CMK (cell line): ENCODE results near the gene P3H1.
A peak's percentile ranks its signal among the peaks of the same experiment; 100 is the strongest.
"Not testable (repeated sequence)": the region's sequence is repeated elsewhere in the genome, so short reads cannot be mapped to it uniquely, and the experiment has no call there.

Source experiments
- DNase-seq: peaks from one replicate; pipeline ENCODE4 v3.0.0-alpha.2; 2010; ENCODE audit warnings: low read depth

The P3H1 gene, protein sequence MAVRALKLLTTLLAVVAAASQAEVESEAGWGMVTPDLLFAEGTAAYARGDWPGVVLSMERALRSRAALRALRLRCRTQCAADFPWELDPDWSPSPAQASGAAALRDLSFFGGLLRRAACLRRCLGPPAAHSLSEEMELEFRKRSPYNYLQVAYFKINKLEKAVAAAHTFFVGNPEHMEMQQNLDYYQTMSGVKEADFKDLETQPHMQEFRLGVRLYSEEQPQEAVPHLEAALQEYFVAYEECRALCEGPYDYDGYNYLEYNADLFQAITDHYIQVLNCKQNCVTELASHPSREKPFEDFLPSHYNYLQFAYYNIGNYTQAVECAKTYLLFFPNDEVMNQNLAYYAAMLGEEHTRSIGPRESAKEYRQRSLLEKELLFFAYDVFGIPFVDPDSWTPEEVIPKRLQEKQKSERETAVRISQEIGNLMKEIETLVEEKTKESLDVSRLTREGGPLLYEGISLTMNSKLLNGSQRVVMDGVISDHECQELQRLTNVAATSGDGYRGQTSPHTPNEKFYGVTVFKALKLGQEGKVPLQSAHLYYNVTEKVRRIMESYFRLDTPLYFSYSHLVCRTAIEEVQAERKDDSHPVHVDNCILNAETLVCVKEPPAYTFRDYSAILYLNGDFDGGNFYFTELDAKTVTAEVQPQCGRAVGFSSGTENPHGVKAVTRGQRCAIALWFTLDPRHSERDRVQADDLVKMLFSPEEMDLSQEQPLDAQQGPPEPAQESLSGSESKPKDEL

DNA sequence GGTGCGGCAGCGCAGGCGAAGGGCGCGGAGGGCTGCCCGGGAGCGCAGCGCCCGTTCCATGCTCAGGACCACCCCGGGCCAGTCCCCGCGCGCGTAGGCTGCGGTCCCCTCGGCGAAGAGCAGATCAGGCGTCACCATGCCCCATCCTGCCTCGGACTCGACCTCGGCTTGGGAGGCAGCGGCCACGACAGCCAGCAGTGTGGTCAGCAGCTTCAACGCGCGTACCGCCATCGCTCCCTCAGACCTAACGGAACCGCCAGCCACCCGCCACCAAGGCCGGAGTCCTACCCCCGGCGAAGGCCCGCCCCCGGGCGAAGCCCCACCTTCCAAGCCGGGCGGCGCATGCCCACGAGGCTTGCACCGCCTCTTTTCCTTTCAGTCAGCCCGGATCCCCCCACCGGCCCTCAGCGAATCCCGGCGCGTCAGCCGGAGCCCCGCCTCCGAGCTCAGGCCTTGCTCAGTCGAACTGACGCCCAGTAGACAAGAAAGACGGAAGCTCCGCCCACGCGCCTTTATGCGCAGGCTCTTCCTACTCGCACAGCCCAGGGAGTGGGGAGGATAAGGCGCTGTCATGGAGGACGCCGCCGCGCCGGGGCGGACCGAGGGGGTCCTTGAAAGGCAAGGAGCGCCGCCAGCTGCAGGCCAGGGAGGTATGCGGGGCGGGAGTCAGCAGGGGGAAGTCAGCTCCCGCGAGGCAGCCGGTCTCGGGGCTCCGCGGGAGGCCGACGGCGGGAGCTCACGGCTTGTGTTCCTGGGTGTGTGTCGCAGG lies at the start of gene P3H1, which contains the start of gene C1orf50:
P3H1 (minus strand) TSS at position 288 of the 769 bp plus-strand sequence; CDS start at position 231, 57 bp downstream.
C1orf50 (plus strand) TSS at position 509 of the 769 bp plus-strand sequence; CDS start at position 572, 63 bp downstream.
- DNase-seq, result peak; percentile 99

DNA sequence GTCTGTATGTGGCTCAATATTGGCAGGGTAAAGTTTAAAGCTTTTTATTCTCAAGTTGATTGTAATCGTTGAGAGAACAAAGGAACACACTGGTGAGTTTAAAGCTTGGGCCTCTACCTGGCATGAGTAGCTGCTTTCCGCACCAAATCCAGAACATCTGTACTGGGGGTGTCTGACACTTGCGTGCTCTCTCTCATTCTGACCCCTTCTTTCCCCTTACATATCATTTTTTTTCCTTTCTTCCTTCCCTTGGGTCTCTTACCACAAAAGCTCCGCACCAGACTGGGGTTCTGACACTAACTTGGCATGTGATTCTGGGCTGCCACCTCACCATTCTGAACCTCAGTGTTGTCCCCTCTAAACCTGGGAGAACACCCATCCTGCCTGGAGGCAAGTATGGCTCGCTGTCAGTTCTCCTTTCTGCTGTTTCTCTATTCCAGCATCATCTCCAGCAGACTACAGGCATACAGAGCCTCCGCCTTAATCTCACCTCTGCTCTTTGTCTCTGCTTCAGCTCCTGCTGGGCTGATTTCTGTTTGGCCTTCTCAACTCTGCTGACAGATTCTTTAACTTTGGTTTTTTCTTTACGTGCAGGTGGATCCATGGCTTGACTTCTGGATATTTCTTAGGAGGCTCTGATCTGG lies 49.2 kb upstream of the P3H1 start:
- DNase-seq, result no peak

DNA sequence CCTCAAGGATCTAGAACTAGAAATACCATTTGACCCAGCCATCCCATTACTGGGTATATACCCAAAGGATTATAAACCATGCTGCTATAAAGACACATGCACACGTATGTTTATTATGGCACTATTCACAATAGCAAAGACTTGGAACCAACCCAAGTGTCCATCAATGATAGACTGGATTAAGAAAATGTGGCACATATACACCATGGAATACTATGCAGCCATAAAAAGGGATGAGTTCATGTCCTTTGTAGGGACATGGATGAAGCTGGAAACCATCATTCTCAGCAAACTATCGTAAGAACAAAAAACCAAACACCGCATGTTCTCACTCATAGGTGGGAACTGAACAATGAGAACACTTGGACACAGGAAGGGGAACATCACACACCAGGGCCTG lies 48.0 kb upstream of the P3H1 start:
- not testable (repeated sequence) for DNase-seq

DNA sequence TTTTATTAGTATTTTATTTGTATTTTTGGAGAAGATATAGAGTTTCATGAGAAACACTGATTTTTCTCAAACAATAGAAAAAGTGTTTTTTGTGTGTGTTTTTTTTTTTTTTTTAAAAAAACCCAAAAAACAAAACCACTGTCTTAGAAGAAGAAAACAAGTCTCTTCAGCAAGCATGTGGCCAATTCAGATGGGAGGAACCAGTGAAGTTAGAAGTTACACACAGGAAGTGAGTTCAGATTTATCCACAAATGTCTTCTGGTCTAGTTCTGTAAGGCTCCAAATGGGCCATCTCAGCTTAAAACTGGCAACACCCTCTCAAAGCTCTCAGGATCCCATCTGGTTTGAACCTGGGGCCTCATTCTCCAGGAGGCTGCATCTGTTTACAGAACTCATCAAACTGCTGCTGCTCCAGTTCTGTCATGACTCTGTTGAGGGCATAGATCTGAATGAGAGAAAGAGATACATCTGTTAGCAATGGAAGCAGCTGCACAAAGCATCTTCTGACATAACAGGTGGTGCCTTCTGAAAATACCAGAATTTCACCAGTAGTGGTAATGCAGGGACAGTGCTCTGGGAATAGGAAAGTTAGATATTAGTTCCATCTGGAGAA lies 40.3 kb upstream of the P3H1 start:
- DNase-seq, result no peak

DNA sequence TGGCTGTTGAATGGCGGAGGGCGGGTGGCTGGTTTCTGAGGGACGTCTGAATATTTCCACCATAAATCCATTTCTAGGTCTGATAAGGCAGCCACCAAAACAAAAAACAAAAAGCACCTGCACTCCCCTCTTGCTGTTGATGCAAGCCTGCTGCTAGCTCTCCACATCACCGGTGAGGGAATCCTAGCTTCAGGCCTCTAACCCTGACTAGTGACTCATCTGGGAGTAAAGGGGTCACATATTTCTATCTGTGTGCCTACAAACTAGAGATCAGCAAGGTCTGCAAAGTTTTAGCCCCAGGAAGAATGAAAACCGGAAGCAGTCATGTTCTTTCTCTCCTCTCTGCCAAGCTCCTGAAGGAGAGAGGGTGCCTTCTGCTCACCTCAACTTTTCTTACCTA lies 39.8 kb upstream of the P3H1 start:
- DNase-seq, result no peak

DNA sequence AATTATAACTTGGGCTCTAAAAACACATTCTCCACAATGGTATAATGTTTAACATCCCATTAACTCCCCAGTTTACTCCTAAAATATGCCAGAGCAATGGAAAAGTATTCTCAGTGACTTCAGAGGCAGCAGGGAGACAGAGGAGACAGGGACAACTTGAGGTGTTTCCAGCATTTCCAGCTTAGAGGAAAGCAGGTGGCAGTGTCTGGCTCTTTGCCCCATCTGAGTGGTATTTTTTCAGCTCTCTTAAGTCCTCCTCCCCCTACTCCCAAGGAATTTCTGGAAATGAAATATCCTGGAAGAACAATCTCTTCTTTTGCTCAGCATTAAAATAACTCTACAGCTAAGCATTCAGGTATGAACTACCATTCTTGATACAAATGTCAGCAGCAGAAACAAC lies 39.3 kb upstream of the P3H1 start:
- DNase-seq, result no peak

DNA sequence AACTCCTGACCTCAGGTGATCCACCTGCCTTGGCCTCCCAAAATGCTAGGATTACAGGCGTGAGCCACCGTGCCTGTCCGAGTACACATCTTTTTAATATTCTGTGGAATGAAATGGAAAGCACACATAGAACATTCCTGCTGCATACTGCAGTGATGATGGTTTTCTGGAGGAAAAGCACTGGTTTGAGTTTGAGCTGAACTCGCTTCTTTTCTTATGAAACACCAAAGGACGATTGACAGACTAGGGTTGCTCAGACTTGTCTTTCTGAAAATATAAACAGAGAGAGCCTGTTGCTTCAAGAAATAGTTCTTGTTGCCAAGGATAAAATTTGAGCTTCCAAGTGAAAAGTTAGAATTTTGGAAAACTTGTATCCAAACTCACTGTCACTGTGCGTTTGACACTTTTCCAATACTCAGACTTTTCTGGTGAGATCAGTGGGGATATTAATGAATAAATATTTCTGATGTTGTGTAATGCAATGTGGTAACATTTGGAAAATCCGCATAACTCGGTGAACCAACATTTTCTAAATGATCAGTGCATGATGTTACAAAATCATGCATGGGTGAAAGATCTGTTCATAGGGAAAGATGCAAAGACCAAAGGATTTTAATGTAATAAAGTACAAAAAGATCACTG lies 35.1 kb upstream of the P3H1 start:
- DNase-seq, result no peak

DNA sequence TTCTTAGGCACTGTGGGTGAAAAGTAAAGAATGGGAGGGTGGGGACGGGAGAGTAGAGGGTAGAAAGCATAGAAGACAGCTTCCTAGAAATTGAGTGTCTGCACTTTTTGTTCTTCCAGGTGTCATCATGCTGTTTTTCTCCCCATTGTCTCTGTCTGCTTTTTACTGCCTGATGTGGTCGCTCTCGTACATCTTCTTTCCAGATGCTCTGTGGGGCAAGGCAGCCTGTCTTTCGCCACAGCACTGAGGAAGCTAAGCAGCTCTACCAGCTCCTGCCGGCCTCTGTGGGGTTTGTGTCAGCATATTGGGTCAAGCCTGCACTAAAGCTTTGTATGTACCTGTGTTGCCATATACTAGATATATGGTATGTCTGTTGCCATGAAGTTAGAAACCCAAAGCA lies 31.2 kb upstream of the P3H1 start:
- no peak for DNase-seq

DNA sequence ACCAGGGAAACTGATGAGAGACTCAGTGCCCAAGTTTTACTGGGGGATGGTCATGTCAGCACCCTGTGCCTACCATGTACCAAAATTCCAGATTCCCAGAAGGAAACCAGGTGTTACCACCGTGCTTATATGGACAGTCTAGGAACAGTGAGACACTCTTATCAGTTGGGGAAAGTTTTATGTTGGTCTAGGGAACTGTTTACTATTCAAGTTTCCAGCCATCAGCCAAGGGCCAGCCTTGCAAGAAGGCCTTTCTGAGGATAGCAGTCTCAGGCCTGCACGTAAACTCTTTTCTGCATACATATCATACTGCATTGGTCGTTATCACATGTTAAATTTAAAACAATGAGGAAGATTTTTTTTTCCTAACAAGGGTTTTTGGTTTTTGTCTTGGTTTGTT lies 30.6 kb upstream of the P3H1 start:
- DNase-seq, result no peak

DNA sequence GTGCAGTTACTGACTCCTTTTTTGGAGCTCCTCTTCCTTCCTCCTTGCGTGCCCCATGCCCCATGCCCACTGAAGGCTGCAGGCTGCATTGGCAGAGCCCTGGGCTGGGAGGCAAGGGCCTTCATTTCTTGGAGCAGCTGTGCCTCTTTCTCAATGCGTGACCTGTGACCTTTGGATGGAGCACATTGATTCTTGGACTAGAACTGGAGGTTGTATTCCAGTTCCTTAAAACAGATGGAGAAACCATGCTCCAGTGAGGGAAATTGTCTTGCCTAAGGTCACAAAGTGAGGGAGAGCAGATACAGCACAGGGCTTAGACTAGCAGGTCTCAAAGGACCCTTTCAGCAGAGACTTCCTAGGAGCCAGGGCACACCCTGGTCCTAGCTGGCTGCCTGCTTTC lies 27.0 kb upstream of the P3H1 start:
- no peak for DNase-seq

DNA sequence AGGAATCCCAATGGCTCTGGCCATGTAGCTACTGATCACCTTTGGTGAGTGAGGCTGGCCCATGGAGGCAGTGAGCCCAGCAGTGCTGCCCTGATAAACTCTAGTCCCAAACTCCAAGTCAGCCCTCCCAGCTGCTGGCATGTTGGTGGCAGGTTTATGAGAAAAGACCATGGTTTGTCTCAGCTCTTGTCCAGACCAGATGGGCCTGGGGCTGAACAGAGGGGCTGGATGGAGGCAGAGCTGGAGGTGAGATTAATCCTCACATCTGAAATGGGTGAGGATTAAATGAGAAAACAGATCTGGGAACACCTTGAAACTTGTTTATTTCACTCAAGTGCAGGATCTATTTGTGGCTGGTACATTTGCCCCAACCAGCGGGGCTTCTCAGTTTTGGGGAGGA lies 21.2 kb upstream of the P3H1 start:
- no peak for DNase-seq

DNA sequence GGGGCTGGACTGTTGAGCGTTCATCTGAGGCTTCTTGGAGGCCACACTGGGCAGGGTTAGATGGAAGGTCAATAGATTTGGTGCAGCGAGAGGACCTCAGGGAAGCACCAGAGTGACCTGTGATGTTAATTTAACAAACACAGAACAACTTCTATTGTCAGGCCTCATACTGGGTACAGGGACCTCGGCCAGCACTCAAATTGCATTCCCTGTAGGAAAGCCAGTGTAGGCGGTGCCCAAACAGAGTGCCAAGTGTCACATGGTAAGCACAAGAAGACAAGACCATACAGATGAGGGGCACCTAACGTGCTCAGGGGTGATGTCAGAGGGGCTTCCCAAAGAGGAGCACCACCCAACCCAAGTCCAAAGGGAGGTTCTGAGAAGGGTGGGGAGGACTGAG lies 19.3 kb upstream of the P3H1 start:
- DNase-seq, result no peak

DNA sequence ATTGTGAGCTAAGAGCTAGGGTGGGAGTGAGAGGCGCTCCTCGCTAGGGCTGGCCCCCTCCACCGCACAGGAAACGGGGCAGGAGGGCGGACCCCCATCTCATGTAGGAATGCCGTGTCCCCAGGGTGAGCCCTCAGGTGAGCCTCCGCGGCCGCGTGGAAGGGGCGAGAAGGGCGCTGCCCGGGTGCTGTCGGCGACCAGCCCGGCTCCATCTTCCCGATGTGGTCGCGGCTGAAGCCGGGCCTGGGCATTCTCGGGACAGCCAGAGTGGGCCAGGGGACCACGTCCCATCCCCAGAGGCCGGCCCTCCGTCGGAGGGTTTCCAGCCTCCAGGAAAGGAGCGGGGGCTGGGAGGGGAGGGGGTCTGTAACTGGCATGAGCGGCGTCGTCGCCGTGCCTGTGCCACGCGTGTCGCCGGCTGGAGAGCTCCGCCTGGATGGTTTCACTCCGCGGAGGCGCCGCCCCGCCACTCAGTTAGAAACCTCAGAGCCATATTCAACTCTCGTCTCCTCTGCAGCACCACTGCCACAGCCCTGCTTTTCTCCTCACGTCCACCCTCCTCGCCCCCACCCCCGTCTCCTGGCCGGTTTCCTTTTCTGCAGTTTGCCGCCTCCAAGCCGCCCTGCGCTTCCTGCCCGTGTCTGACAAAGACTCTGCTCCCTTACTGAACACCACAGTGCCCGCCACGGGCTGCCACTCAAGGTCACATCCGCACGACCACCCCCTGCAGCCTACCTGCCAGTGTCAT lies 18.3 kb upstream of the P3H1 start, which contains the start of gene TMEM269:
TMEM269 (plus strand) TSS at position 46 of the 748 bp plus-strand sequence. CDS start 4,903 bp downstream, outside the sequence.
- no peak for DNase-seq

DNA sequence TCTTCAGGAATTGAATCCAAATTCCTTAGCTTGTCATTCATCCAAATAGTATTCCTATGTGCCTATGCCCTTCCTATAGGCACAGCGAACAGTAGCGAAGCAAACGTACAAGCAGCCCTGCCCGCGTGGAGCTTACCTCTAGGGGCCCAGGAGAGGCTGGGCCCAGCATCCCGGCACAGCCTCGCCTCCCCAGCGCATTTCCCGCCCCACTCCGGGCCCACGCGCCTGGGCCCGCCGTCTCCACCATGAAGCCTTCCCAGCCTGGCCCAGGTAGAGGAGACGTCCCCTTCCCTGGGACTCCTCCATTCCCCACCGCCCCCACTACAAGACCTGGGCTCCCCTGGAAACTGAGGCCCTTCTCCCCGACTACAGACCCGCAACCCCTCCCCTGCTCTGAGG lies 17.7 kb upstream of the P3H1 start:
- DNase-seq, result no peak

DNA sequence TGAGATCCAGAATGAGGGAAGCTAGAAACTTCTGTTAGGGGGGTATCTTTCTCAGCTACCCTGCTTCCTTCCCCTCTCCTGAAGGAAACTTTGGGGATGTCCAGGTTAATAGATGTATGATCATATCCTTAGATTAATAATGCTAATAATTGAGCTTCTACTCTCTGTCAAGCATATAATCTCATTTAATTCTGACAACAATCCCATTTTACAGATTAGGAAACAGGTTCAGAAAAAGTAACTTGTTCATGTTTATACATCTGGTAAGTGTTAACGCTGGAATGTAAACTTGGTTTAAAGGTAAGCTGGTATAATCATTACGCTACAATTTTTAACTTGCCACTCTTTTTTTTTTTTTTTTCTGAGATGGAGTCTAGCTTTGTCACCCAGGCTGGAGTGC lies 16.3 kb upstream of the P3H1 start:
- DNase-seq, result no peak

DNA sequence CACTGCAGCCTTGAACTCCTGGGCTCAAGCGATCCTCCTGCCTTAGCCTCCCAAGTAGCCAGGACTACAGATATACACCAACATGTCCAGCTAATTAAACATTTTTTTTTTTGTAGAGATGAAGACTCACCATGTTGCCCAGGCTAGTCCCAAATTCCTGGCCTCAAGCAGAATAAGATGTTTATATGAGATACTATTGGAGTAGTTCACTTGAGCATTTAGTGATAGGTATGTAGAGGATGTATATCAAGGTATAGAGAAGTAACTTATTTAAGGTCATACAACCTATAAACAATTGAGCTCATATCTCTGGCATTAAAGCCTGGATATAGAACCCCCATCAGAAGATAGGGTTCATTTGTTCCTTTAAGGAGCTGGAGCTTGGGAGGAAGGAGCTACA lies 13.3 kb upstream of the P3H1 start:
- DNase-seq, result no peak

DNA sequence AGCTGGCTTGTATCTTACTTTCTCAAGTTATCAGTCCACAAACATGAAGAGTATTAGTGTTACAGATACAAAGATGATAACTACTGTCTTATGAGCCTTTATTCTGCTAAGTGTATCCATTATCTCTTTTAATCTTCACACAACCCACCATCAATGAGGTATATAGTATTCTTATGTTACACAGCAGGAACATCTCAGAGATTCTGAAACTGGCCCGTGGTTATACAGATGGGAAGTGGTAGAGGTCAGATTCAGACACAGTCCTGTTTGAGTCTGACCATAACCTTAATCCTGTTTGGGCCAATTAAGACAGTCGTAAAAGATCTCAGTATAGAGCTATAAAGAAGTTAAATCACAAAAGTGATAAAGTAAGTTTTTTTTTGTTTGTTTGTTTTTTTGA lies 12.9 kb upstream of the P3H1 start:
- DNase-seq, result no peak

DNA sequence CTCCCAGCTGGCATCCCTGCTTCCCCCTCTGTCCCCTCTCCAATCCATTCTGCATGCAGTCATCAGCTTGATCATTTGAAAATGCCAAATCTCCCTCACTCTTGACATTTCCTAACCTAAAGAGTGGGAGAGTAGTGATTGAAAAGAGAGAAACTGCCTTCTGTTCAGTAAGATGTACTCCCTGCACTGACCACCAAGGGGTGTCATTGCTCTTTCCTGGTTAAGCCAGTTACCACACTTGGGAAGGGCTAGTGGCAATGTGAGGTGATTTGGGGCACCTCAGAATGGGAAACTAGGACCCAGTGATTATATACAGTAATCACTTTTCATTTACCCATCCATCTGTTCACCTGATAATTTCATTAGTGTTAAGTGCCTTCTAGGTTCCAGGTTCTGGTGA lies 11.0 kb upstream of the P3H1 start:
- no peak for DNase-seq

DNA sequence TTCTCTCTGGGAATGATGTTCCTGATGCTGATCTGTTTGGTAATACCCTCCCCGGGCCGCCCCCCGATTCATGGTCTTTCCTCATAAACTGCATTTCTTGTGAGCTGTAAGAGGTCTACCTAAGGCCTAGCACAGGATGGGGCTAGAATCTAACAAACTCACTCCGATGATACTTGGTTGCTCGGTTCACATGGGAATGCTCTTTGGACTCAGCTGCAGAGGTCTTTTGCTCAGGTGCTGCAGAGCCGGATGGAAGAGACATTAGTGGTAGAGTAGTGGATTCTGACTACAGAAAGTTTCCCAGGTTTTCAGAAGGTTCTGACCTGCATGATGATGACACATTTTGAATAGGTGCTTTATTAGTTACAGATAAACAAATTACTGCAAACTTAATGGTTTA lies 9.7 kb upstream of the P3H1 start:
- no peak for DNase-seq

DNA sequence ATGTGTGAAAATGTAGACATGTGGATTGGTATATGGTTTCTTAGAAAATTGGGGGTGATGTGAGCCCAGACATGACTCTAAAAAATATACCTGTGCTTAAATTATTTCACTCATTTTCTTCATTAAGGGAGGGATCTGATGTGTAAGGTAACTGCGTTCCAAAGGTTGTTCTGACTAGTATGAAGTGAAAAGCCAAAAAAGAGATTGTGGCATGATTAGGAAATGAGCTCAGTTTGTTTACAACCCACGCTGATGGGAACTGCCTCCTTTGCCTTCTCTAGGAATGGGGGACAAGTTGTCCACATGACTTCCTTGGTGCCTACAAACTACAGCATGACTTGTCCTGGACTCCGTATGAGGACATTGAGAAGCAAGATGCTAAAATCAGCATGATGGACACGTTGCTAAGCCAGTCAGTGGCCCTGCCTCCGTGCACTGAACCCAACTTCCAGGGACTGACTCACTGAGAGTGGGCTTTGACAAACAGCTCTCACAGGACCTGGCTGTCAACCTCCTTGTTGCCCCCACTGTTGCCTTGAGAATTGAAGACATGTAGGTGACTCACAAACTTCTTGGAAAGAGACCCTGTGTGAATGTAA lies 8.2 kb upstream of the P3H1 start:
- no peak for DNase-seq
